COLO829 (cell line): ENCODE measurements around the gene EFCAB5.
"Not testable (repeated sequence)": the region's sequence is repeated elsewhere in the genome, so short reads cannot be mapped to it uniquely, and the experiment has no call there.

Source experiments
- DNase-seq: peaks from one replicate; pipeline ENCODE4 v3.0.0; 2012; ENCODE audit warnings: low spot score

The EFCAB5 gene

GRCh38 chr17:30095507-30096244 lies 154.2 kb downstream of the EFCAB5 start:
- peak; percentile 86 for DNase-seq

- no peak for DNase-seq
These were observed 160.4 kb downstream of the EFCAB5 start for GRCh38 chr17:30101686-30102390.

GRCh38 chr17:30103921-30104320 lies 162.5 kb downstream of the EFCAB5 start:
- no peak for DNase-seq

GRCh38 chr17:30104575-30105339 lies 163.3 kb downstream of the EFCAB5 start:
- DNase-seq, result peak; percentile 70

GRCh38 chr17:30112794-30113193 lies 171.4 kb downstream of the EFCAB5 start:
- DNase-seq, result no peak

- DNase-seq, result no peak
These were observed 171.8 kb downstream of the EFCAB5 start for GRCh38 chr17:30113213-30113612.

- DNase-seq, result no peak
These were observed 174.9 kb downstream of the EFCAB5 start for GRCh38 chr17:30116345-30116660.

GRCh38 chr17:30116661-30117551 lies 175.5 kb downstream of the EFCAB5 start, which contains the start of gene NSRP1:
Gene NSRP1 (plus strand): TSS chr17:30116816. CDS start chr17:30116844, 28 bp downstream.
- DNase-seq, result peak; percentile 95

GRCh38 chr17:30117675-30118081 lies 176.2 kb downstream of the EFCAB5 start:
- DNase-seq, result no peak

GRCh38 chr17:30118635-30119034 lies 177.2 kb downstream of the EFCAB5 start:
- not testable (repeated sequence) for DNase-seq

- no peak for DNase-seq
These were observed 182.9 kb downstream of the EFCAB5 start for GRCh38 chr17:30124273-30124796.

- DNase-seq, result no peak
These were observed 188.7 kb downstream of the EFCAB5 start for GRCh38 chr17:30130121-30130520.

GRCh38 chr17:30132615-30133014 lies 191.2 kb downstream of the EFCAB5 start:
- no peak for DNase-seq

GRCh38 chr17:30133197-30133596 lies 191.8 kb downstream of the EFCAB5 start:
- DNase-seq, result no peak

- DNase-seq, result no peak
These were observed 193.1 kb downstream of the EFCAB5 start for GRCh38 chr17:30134551-30134950.

- DNase-seq, result no peak
These were observed 195.7 kb downstream of the EFCAB5 start for GRCh38 chr17:30137158-30137557.

GRCh38 chr17:30147860-30148259 lies 206.4 kb downstream of the EFCAB5 start:
- DNase-seq, result not testable (repeated sequence)

- no peak for DNase-seq
These were observed 206.9 kb downstream of the EFCAB5 start for GRCh38 chr17:30148376-30148775.

- DNase-seq, result no peak
These were observed 210.0 kb downstream of the EFCAB5 start for GRCh38 chr17:30151471-30151870.

GRCh38 chr17:30153463-30153862 lies 212.0 kb downstream of the EFCAB5 start:
- no peak for DNase-seq

- no peak for DNase-seq
These were observed 214.0 kb downstream of the EFCAB5 start for GRCh38 chr17:30155389-30155788.
